ENCODE measurements around the gene MYL6B. TPM values are rescaled to one million over a fixed set of nuclear protein-coding genes. Genes with fewer than 3 reads are reported as not detected.
A peak's percentile ranks its signal among the peaks of the same experiment; 100 is the strongest.
"Not testable (repeated sequence)": the region's sequence is repeated elsewhere in the genome, so short reads cannot be mapped to it uniquely, and the experiment has no call there.

Gene MYL6B
- total RNA-seq, 4 donors from 2014 or later, result 14.3 to 57.9 (median 28.0) TPM

GRCh38 chr12:56110571-56110970 lies 41.8 kb upstream of the MYL6B start:
- H3K9me3 ChIP-seq, result no peaks in the 10 kb centered on the region
- H3K27ac ChIP-seq, result no peak overlapping the region
- no peaks in the 10 kb centered on the region for H3K27me3 ChIP-seq
- TF ChIP-seq POLR2AphosphoS5 (IDR thresholded peaks at IDR 0.05) (no peak), EP300 (IDR thresholded peaks at IDR 0.05) (no peak), POLR2A (IDR thresholded peaks at IDR 0.05) (no peak), CTCF (IDR thresholded peaks at IDR 0.05) (no peak)
- ATAC-seq, result no peak
- H3K36me3 ChIP-seq, result peaks cover 7 to 76% of the 10 kb centered on the region in 2 donors
- no peak overlapping the region for H3K4me3 ChIP-seq
- 81% methylated on average over 5 of the region's 5 CpGs; no CpG with 5 or more reads in 1 of the 2 donors for WGBS, 2 donors (ENCODE audit: low coverage in 1 of 2)
- H3K4me1 ChIP-seq, result peaks cover 4 to 22% (median 8%) of the 10 kb centered on the region in 3 donors

GRCh38 chr12:56114084-56114483 lies 38.3 kb upstream of the MYL6B start:
- H3K27me3 ChIP-seq, result no peaks in the 10 kb centered on the region
- TF ChIP-seq EP300 (IDR thresholded peaks at IDR 0.05), result no peak
- H3K36me3 ChIP-seq, result peaks cover 7 to 49% of the 10 kb centered on the region in 2 donors
- no peak overlapping the region for H3K4me3 ChIP-seq
- WGBS, 2 donors (ENCODE audit: low coverage in 1 of 2), result 100% methylated on average over 1 of the region's 1 CpG; no CpG with 5 or more reads in 1 of the 2 donors
- no peaks in the 10 kb centered on the region for H3K9me3 ChIP-seq
- no peak overlapping the region for H3K27ac ChIP-seq
- ATAC-seq, result no peak
- peaks cover 3 to 19% (median 6%) of the 10 kb centered on the region in 3 donors for H3K4me1 ChIP-seq

GRCh38 chr12:56115329-56115728 lies 37.1 kb upstream of the MYL6B start:
- Histone ChIP-seq H3K4me1 (peaks cover 11 to 31% (median 18%) of the 10 kb centered on the region in 3 donors), H3K27ac (peak overlapping the region in 3 of 4 donors; percentile 79 to 97 (median 95)), H3K9me3 (no peaks in the 10 kb centered on the region), H3K36me3 (peaks cover 4 to 40% of the 10 kb centered on the region in 2 donors), H3K27me3 (no peaks in the 10 kb centered on the region), H3K4me3 (peak overlapping the region; percentile 81 to 100)
- ATAC-seq, result no peak
- 51 to 52% methylated on average over 4 to 10 of the region's 10 CpGs for WGBS, 2 donors (ENCODE audit: low coverage in 1 of 2)
- TF ChIP-seq CTCF (IDR thresholded peaks at IDR 0.05), result no peak
- TF ChIP-seq EP300 (IDR thresholded peaks at IDR 0.05), result no peak
- TF ChIP-seq POLR2AphosphoS5 (IDR thresholded peaks at IDR 0.05), result no peak

- Histone ChIP-seq H3K27ac (peak within 1 kb of the TSS; percentile 89 to 99 (median 96)), H3K4me3 (peak within 1 kb of the TSS; percentile 81 to 100), H3K4me1 (peaks cover 11 to 43% (median 18%) of the 10 kb centered on the region in 3 donors), H3K36me3 (peaks cover 3 to 40% of the 10 kb centered on the region in 2 donors), H3K9me3 (no peaks in the 10 kb centered on the region), H3K27me3 (no peaks in the 10 kb centered on the region)
- TF ChIP-seq EP300 (IDR thresholded peaks at IDR 0.05), result no peak
- TF ChIP-seq POLR2A (IDR thresholded peaks at IDR 0.05), result peak; percentile 94 to 96
- TF ChIP-seq CTCF (IDR thresholded peaks at IDR 0.05), result peak in 3 of 4 experiments; percentile 4 to 53 (median 30)
- TF ChIP-seq POLR2AphosphoS5 (IDR thresholded peaks at IDR 0.05), result peak; percentile 100
- peak; percentile 76 for ATAC-seq
- WGBS, 2 donors (ENCODE audit: low coverage in 1 of 2), result 0% methylated on average over 24 to 31 of the region's 34 CpGs
Measured at GRCh38 chr12:56116267-56117081, 35.9 kb upstream of the MYL6B start, which contains the start of gene RPL41. RPL41 (plus strand) TSS chr12:56116633.

GRCh38 chr12:56117082-56117706 lies 35.2 kb upstream of the MYL6B start:
- Histone ChIP-seq H3K4me1 (peaks cover 11 to 50% (median 19%) of the 10 kb centered on the region in 3 donors), H3K27ac (peak overlapping the region; percentile 89 to 99 (median 96)), H3K4me3 (peak overlapping the region; percentile 81 to 100), H3K36me3 (peaks cover 3 to 40% of the 10 kb centered on the region in 2 donors)
- H3K27me3 ChIP-seq, H3K9me3 ChIP-seq, ATAC-seq: not testable (repeated sequence)
- 2 to 6% methylated on average over 6 to 16 of the region's 16 CpGs for WGBS, 2 donors (ENCODE audit: low coverage in 1 of 2)
